ENCODE data around the gene ABCB11.
A peak's percentile ranks its signal among the peaks of the same experiment; 100 is the strongest.
"Not testable (repeated sequence)": the region's sequence is repeated elsewhere in the genome, so short reads cannot be mapped to it uniquely, and the experiment has no call there.

Gene ABCB11

DNA sequence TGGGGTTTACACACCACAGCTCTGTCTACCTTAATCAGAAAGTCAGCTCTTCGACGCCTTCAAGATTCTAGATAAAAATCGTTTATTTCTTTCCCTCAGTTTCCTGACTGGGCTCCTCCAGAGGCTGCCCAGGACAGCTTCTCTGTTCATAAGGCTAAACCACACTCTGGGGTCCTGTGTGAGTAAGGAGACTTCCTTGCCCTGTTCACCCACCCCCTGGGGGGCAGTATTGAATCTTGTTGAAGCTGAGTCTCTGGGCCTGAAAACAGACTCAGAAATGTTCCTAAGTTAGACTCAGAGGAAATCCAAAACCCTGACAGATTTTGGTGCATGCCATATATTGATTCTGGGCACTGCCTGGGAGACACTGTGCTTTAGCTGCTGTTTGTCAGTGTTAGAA is 87.1 kb downstream of the ABCB11 start:
- DNase-seq (ENCODE audit: low read depth in 2 of 2): peak in 1 of 2 donors; percentile 14
- TF ChIP-seq, protein P1, sequence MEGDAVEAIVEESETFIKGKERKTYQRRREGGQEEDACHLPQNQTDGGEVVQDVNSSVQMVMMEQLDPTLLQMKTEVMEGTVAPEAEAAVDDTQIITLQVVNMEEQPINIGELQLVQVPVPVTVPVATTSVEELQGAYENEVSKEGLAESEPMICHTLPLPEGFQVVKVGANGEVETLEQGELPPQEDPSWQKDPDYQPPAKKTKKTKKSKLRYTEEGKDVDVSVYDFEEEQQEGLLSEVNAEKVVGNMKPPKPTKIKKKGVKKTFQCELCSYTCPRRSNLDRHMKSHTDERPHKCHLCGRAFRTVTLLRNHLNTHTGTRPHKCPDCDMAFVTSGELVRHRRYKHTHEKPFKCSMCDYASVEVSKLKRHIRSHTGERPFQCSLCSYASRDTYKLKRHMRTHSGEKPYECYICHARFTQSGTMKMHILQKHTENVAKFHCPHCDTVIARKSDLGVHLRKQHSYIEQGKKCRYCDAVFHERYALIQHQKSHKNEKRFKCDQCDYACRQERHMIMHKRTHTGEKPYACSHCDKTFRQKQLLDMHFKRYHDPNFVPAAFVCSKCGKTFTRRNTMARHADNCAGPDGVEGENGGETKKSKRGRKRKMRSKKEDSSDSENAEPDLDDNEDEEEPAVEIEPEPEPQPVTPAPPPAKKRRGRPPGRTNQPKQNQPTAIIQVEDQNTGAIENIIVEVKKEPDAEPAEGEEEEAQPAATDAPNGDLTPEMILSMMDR (IDR thresholded peaks at IDR 0.05; ENCODE audit: low read depth, low read length): no peak
- H3K4me3 ChIP-seq (replicated peaks in 1 of 2; ENCODE audit: low read depth in 2 of 2, low read length in 2 of 2): no peak overlapping the region

DNA sequence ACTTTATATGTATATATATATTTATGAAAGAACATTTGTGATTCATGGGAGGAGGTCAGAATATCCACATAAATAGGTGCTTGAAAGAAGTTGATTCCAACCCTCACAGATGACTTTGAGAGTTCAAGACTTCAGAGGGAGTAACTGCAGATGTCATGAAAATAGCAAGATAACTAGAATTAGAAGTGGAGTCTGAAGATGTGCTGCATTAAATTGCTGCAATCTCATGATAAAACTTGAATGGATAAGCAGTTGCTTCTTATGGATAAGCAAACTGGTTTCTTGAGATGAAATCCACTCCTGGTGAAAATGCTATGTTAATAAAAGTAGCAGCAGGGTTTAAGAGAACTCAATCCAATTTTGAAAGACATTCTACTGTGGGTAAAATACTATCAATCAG is 89.8 kb downstream of the ABCB11 start:
- TF ChIP-seq, protein P1 (IDR thresholded peaks at IDR 0.05; ENCODE audit: low read depth, low read length): no peak
- DNase-seq (ENCODE audit: low read depth in 2 of 2): no peak

DNA sequence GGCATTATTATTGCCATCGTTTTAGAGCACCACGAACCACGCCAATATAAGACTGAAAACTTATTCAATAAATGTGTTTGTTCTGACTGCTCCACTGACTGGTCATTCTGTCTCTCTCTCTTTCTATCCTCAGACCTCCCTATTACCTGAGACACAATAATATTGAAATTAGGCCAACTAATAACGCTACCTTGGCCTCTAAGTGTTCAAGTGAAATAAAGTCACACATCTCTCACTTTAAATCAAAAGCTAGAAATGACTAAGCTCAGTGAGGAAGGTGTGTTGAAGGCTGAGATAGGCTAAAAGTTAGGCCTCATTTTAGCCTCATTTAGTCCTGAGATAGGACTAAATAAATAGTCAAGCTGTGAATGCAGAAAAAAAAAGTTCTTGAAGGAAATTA is 91.2 kb downstream of the ABCB11 start:
- no peak overlapping the region for H3K4me3 ChIP-seq (replicated peaks in 1 of 2; ENCODE audit: low read depth in 2 of 2, low read length in 2 of 2)
- no peak for DNase-seq (ENCODE audit: low read depth in 2 of 2)
- TF ChIP-seq, protein P1 (IDR thresholded peaks at IDR 0.05; ENCODE audit: low read depth, low read length): no peak

More for the DNA sequence above, 89.8 kb downstream of the ABCB11 start:
- no peak overlapping the region for H3K4me3 ChIP-seq (replicated peaks in 1 of 2; ENCODE audit: low read depth in 2 of 2, low read length in 2 of 2)

DNA sequence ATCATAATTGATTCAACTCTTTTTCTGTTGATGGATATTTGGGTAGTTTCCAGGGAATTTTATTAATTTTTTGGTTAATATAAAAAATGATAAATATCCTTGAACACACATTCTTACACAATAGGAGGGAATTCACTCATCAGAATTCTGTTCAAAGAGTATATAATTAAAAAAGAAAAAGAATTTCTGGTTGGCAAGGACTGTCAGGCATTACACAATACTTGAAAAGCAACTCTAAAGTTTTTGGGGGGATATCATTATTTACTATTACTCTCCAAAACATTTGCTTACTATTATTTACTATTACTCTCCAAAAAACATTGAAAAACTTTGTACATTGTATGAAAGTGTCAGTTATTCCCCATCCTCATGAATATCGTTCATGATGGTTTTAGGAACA is 92.1 kb downstream of the ABCB11 start:
- no peak overlapping the region for H3K4me3 ChIP-seq (replicated peaks in 1 of 2; ENCODE audit: low read depth in 2 of 2, low read length in 2 of 2)
- TF ChIP-seq, protein P1 (IDR thresholded peaks at IDR 0.05; ENCODE audit: low read depth, low read length): no peak

DNA sequence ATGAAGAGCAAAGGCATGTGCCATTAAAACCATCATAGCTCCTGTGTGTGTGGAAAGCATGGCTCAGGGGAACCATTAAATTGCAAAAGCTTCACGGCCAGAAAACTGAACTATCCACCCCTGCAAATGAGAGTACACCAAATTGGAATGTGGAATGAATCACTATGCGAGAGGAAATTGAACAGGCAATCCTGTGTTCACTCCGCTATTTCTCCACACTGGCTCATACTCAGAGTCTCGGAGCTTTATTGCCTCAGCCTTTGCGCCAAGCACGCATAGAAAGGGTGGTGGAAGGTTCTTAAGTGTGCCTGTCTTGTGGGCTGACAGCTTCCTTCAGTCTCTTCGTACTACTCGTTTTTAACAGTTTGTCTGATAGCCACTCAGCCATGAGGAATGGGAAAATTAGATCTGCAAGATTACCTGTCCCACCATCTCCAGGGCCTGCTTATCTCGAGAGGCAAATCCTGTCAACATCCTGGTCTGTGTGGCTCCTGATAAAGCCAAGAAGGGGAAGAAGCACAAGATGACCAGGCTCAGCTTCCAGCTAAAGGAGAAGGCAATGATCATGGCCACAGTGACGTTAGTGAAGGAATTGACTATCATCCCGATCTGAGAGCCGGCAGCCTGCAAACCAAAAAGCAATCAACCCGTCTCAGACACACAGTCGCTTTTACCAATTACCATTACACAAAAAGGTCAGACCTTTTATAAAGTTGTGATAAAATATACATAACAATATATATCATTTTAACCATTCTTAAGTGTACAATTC is 95.1 kb downstream of the ABCB11 start:
- TF ChIP-seq, protein P1 (IDR thresholded peaks at IDR 0.05; ENCODE audit: low read depth, low read length): no peak
- H3K4me3 ChIP-seq (replicated peaks in 1 of 2; ENCODE audit: low read depth in 2 of 2, low read length in 2 of 2): no peak overlapping the region
- DNase-seq (ENCODE audit: low read depth in 2 of 2): peak; percentile 76 to 88

More for the DNA sequence above, 92.1 kb downstream of the ABCB11 start:
- DNase-seq (ENCODE audit: low read depth in 2 of 2): no peak

- TF ChIP-seq, protein P1 (IDR thresholded peaks at IDR 0.05; ENCODE audit: low read depth, low read length): no peak
- no peak for DNase-seq (ENCODE audit: low read depth in 2 of 2)
- no peak overlapping the region for H3K4me3 ChIP-seq (replicated peaks in 1 of 2; ENCODE audit: low read depth in 2 of 2, low read length in 2 of 2)
Observed at GRCh38 chr2:168934826-168935225, 96.3 kb downstream of the ABCB11 start.

- H3K4me3 ChIP-seq (replicated peaks in 1 of 2; ENCODE audit: low read depth in 2 of 2, low read length in 2 of 2): not testable (repeated sequence)
Observed at GRCh38 chr2:168932174-168932573, 99.0 kb downstream of the ABCB11 start.

More at GRCh38 chr2:168932174-168932573, 99.0 kb downstream of the ABCB11 start:
- DNase-seq (ENCODE audit: low read depth in 2 of 2): not testable (repeated sequence)
